B cell (primary cell): ENCODE data around the gene CAP1.

Source experiments
- EZH2 ChIP-seq: IDR thresholded peaks from 2 replicates; pipeline ENCODE4 v1.6.1; 2012; ENCODE audit warnings: borderline replicate concordance, low read depth, mild to moderate bottlenecking, moderate library complexity, low read length; ENCODE audit not compliant: insufficient read depth, poor library complexity, severe bottlenecking
- TF ChIP-seq, protein P1 (sequence below): fragments of 200-600 bp; IDR thresholded peaks from one replicate; pipeline ENCODE4 v1.8.0; 2022; ENCODE audit warnings: antibody characterized with exemption, mild to moderate bottlenecking

GRCh38 chr1:39995973-39996393 is 44.5 kb upstream of the CAP1 start:
- TF ChIP-seq, protein P1, sequence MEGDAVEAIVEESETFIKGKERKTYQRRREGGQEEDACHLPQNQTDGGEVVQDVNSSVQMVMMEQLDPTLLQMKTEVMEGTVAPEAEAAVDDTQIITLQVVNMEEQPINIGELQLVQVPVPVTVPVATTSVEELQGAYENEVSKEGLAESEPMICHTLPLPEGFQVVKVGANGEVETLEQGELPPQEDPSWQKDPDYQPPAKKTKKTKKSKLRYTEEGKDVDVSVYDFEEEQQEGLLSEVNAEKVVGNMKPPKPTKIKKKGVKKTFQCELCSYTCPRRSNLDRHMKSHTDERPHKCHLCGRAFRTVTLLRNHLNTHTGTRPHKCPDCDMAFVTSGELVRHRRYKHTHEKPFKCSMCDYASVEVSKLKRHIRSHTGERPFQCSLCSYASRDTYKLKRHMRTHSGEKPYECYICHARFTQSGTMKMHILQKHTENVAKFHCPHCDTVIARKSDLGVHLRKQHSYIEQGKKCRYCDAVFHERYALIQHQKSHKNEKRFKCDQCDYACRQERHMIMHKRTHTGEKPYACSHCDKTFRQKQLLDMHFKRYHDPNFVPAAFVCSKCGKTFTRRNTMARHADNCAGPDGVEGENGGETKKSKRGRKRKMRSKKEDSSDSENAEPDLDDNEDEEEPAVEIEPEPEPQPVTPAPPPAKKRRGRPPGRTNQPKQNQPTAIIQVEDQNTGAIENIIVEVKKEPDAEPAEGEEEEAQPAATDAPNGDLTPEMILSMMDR, result no peak
- no peak for TF ChIP-seq EZH2
